HG03571 (cell line): ENCODE results near the gene HNRNPA1.
"Not testable (repeated sequence)": the region's sequence is repeated elsewhere in the genome, so short reads cannot be mapped to it uniquely, and the experiment has no call there.

ENCODE experiments used
- ATAC-seq: cut with Tn5 transposase; IDR thresholded peaks from one replicate; pipeline ENCODE4 v1.9.1; 2021; ENCODE audit not compliant: unreplicated experiment

HNRNPA1 gene

GRCh38 chr12:54296393-54297099 lies 16.0 kb downstream of the HNRNPA1 start:
- ATAC-seq: no peak

GRCh38 chr12:54298904-54299303 lies 18.4 kb downstream of the HNRNPA1 start:
- ATAC-seq: no peak

GRCh38 chr12:54299515-54300224 lies 19.1 kb downstream of the HNRNPA1 start:
- no peak for ATAC-seq

- ATAC-seq: no peak
Measured at GRCh38 chr12:54300225-54300731, 19.8 kb downstream of the HNRNPA1 start.

GRCh38 chr12:54300732-54301427 lies 20.4 kb downstream of the HNRNPA1 start, which contains the start of gene NFE2:
Gene NFE2 (minus strand): TSS chr12:54301015. CDS start chr12:54295248, 5,767 bp downstream.
- ATAC-seq: no peak

- ATAC-seq: no peak
Measured at GRCh38 chr12:54301428-54302048, 21.0 kb downstream of the HNRNPA1 start.

GRCh38 chr12:54303640-54304039 lies 23.1 kb downstream of the HNRNPA1 start:
- no peak for ATAC-seq

GRCh38 chr12:54304187-54304810 lies 23.8 kb downstream of the HNRNPA1 start:
- ATAC-seq: peak; percentile 51

- no peak for ATAC-seq
Measured at GRCh38 chr12:54306925-54307741, 26.6 kb downstream of the HNRNPA1 start.

- ATAC-seq: no peak
Measured at GRCh38 chr12:54311051-54311450, 30.5 kb downstream of the HNRNPA1 start.

- not testable (repeated sequence) for ATAC-seq
Measured at GRCh38 chr12:54312309-54312708, 31.8 kb downstream of the HNRNPA1 start.

- ATAC-seq: no peak
Measured at GRCh38 chr12:54321363-54321762, 40.8 kb downstream of the HNRNPA1 start.

GRCh38 chr12:54324617-54325441 lies 44.3 kb downstream of the HNRNPA1 start, which contains the start of gene COPZ1:
Gene COPZ1 (plus strand): TSS chr12:54325131. CDS start chr12:54325164, 33 bp downstream.
- peak; percentile 99 for ATAC-seq

- not testable (repeated sequence) for ATAC-seq
Measured at GRCh38 chr12:54325442-54326109, 45.0 kb downstream of the HNRNPA1 start.

- no peak for ATAC-seq
Measured at GRCh38 chr12:54328595-54329337, 48.2 kb downstream of the HNRNPA1 start.

GRCh38 chr12:54329759-54330158 lies 49.2 kb downstream of the HNRNPA1 start:
- no peak for ATAC-seq

- no peak for ATAC-seq
Measured at GRCh38 chr12:54330442-54330841, 49.9 kb downstream of the HNRNPA1 start.

- ATAC-seq: no peak
Measured at GRCh38 chr12:54331461-54331860, 50.9 kb downstream of the HNRNPA1 start.
